ENCODE data around the gene ADAP1. TPM values are rescaled to one million over a fixed set of nuclear protein-coding genes. Genes with fewer than 3 reads are reported as not detected.

The ADAP1 gene
- total and polyA plus RNA-seq, 2 of the 13 experiments (the other 11 are each of a cell fraction or from before 2014, with no cell fraction given), result 10.5 to 24.6 TPM

DNA sequence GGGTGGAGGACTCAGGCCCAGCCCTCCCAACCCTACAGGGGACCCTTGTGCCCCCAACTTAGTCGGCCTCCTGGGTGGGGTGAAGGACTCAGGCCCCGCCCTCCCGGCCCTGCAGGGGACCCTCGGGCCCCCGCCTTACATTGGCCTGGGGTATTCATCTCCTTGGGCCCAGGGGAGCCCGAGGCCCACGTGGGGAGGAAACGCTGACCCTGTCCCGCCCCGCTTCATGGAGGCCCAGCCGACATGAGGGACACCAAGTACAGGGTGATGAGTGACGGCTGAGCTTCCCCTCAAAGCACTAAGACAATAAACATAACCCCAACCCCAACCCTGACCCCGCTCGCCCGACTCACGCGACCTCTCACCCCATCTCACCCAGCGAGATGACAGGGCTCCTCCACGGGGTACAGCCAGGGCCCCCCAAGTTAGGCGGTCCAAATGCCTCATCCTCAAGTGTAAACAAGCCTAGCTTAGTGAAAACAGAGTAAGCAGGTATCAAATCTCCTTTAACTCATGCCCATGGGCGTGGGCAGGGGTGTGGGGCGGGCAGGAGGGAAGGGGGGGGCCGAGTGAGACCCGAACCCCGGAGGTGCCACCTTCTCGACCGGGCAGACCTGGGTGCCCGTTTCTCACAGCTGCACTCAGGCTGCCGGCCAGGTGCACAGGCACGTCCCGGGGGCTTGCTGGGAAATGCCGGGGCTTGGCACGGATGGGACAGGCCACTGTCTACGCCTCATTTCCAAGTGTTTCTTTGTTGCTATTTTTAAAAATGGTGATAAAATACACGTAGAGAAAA, 36.7 kb upstream of the ADAP1 start (continued):
- TF ChIP-seq, protein P1, sequence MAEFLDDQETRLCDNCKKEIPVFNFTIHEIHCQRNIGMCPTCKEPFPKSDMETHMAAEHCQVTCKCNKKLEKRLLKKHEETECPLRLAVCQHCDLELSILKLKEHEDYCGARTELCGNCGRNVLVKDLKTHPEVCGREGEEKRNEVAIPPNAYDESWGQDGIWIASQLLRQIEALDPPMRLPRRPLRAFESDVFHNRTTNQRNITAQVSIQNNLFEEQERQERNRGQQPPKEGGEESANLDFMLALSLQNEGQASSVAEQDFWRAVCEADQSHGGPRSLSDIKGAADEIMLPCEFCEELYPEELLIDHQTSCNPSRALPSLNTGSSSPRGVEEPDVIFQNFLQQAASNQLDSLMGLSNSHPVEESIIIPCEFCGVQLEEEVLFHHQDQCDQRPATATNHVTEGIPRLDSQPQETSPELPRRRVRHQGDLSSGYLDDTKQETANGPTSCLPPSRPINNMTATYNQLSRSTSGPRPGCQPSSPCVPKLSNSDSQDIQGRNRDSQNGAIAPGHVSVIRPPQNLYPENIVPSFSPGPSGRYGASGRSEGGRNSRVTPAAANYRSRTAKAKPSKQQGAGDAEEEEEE (CRISPR knock-in tag; IDR thresholded peaks at IDR 0.05; ENCODE audit: borderline replicate concordance), result no peak
- TF ChIP-seq NKX3-1 (CRISPR knock-in tag; IDR thresholded peaks at IDR 0.05) (peak; percentile 41; the same call in 1 of the 2 replicates), CBX1 (IDR thresholded peaks at IDR 0.05; ENCODE audit: low read depth) (no peak), ISL2 (CRISPR knock-in tag; IDR thresholded peaks at IDR 0.05) (no peak; the same call in 1 of the 2 replicates), SNRNP70 (IDR thresholded peaks at IDR 0.05; ENCODE audit: low read depth, low read length) (no peak), SP1 (IDR thresholded peaks at IDR 0.05) (no peak), SP1 (CRISPR knock-in tag; IDR thresholded peaks at IDR 0.05) (no peak), ZNF34 (CRISPR knock-in tag; IDR thresholded peaks at IDR 0.05; ENCODE audit: borderline replicate concordance) (no peak), SOX13 (IDR thresholded peaks at IDR 0.05) (peak; percentile 19; the same call in 1 of the 2 replicates), SOX13 (CRISPR knock-in tag; conservative IDR thresholded peaks at IDR 0.05 in 1 of 2, IDR thresholded peaks at IDR 0.05 in 1 of 2) (no peak; a peak in 1 of 4 replicates), SCMH1 (CRISPR knock-in tag; IDR thresholded peaks at IDR 0.05; ENCODE audit: borderline replicate concordance) (no peak), GATAD2A (CRISPR knock-in tag; IDR thresholded peaks at IDR 0.05) (0 out of 2 replicates have a peak, but pooled peaks have one; percentile 9), ZNF776 (CRISPR knock-in tag; IDR thresholded peaks at IDR 0.05) (no peak), RFX5 (IDR thresholded peaks at IDR 0.05; ENCODE audit: low read depth, low read length) (no peak), ZMAT3 (CRISPR knock-in tag; conservative IDR thresholded peaks at IDR 0.05) (no peak), SRSF4 (IDR thresholded peaks at IDR 0.05; ENCODE audit: low read depth, low read length, poor library complexity, severe bottlenecking) (no peak), ZNF543 (CRISPR knock-in tag; IDR thresholded peaks at IDR 0.05) (no peak), BRD4 (CRISPR knock-in tag; IDR thresholded peaks at IDR 0.05) (peak; percentile 43; the same call in 1 of the 2 replicates), WIZ (CRISPR knock-in tag; IDR thresholded peaks at IDR 0.05) (no peak), GFI1 (CRISPR knock-in tag; IDR thresholded peaks at IDR 0.05; ENCODE audit: borderline replicate concordance) (no peak), U2AF1 (optimal IDR thresholded peaks at IDR 0.05; ENCODE audit: low read depth, low read length) (no peak), MYNN (CRISPR knock-in tag; IDR thresholded peaks at IDR 0.05; ENCODE audit: low read depth) (no peak)
- TF ChIP-seq, protein P2, sequence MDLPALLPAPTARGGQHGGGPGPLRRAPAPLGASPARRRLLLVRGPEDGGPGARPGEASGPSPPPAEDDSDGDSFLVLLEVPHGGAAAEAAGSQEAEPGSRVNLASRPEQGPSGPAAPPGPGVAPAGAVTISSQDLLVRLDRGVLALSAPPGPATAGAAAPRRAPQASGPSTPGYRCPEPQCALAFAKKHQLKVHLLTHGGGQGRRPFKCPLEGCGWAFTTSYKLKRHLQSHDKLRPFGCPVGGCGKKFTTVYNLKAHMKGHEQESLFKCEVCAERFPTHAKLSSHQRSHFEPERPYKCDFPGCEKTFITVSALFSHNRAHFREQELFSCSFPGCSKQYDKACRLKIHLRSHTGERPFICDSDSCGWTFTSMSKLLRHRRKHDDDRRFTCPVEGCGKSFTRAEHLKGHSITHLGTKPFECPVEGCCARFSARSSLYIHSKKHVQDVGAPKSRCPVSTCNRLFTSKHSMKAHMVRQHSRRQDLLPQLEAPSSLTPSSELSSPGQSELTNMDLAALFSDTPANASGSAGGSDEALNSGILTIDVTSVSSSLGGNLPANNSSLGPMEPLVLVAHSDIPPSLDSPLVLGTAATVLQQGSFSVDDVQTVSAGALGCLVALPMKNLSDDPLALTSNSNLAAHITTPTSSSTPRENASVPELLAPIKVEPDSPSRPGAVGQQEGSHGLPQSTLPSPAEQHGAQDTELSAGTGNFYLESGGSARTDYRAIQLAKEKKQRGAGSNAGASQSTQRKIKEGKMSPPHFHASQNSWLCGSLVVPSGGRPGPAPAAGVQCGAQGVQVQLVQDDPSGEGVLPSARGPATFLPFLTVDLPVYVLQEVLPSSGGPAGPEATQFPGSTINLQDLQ (CRISPR knock-in tag; IDR thresholded peaks at IDR 0.05), result no peak
